Subcutaneous adipose tissue (tissue), 4 donors: ENCODE results near the gene USH2A. TPM values are rescaled to one million over a fixed set of nuclear protein-coding genes. Genes with fewer than 3 reads are reported as not detected.

Experiments
- small RNA-seq: library from RNA; depleted of rRNA; stranded (forward); fragments of <200 nt; gene quantifications from one replicate; pipeline ENCODE3, GENCODE V24; 2016
- total RNA-seq, 4 donors: library from RNA; depleted of rRNA; stranded (reverse); fragments of >200 nt; gene quantifications; one replicate each; pipeline ENCODE4 v1.1.0, GENCODE V29; 2016
- TF ChIP-seq, protein P1 (sequence below): fragments of 450-650 bp; IDR thresholded peaks from one replicate; pipeline ENCODE4 v1.5.1; 2016; ENCODE audit warnings: low read depth, mild to moderate bottlenecking, control low read depth, antibody characterized with exemption, moderate library complexity

USH2A gene
- total RNA-seq, 4 donors from 2014 or later = under 0.01 TPM; not detected in 3

- TF ChIP-seq, protein P1, sequence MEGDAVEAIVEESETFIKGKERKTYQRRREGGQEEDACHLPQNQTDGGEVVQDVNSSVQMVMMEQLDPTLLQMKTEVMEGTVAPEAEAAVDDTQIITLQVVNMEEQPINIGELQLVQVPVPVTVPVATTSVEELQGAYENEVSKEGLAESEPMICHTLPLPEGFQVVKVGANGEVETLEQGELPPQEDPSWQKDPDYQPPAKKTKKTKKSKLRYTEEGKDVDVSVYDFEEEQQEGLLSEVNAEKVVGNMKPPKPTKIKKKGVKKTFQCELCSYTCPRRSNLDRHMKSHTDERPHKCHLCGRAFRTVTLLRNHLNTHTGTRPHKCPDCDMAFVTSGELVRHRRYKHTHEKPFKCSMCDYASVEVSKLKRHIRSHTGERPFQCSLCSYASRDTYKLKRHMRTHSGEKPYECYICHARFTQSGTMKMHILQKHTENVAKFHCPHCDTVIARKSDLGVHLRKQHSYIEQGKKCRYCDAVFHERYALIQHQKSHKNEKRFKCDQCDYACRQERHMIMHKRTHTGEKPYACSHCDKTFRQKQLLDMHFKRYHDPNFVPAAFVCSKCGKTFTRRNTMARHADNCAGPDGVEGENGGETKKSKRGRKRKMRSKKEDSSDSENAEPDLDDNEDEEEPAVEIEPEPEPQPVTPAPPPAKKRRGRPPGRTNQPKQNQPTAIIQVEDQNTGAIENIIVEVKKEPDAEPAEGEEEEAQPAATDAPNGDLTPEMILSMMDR = no peak
Observed at GRCh38 chr1:215590779-215591491, 832.3 kb downstream of the USH2A start.

- TF ChIP-seq, protein P1 = no peak
Observed at GRCh38 chr1:215589650-215590435, 833.4 kb downstream of the USH2A start.

- TF ChIP-seq, protein P1 = no peak
Observed at GRCh38 chr1:215584389-215584788, 838.9 kb downstream of the USH2A start.

DNA sequence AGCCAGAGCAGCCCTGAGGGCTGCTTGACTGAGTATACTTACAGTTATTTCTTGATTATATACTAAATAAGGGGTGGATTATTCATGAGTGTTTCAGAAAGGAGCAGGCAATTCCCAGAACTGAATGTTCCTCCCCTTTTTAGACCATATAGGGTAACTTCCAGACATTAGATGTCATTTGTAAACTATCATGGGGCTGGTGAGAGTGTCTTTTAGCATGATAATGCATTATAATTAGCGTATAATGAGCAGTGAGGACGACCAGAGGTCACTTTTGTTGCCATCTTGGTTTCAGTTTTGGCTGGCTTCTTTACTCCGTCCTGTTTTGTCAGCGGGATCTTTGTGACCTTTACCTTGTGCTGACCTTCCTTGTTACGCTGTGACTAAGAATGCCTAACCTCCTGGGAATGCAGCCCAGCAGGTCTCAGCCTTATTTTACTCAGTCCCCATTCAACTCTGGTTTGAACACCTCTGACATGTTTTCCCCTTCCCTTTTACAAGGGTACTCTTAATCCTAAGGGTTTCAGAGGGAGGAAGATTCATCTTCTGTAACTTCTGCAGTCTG is 840.0 kb downstream of the USH2A start:
- TF ChIP-seq, protein P1 = no peak

- TF ChIP-seq, protein P1 = no peak
Observed at GRCh38 chr1:215581896-215582295, 841.4 kb downstream of the USH2A start.

Small RNA genes lying within 50 kb of the gene (small RNA-seq; reads per million reads assigned to genes)
- gene MRPS18BP1 (not detected), gene RF00108 (not detected)
